Measurements from ENCODE around the gene CDC42EP5.

CDC42EP5 gene

GRCh38 chr19:54428323-54429175 lies 44.5 kb downstream of the CDC42EP5 start:
- DNase-seq (ENCODE audit: extremely low read depth in 1 of 2, low read depth in 1 of 2) = no peak

- DNase-seq (ENCODE audit: extremely low read depth in 1 of 2, low read depth in 1 of 2) = no peak
Measured at GRCh38 chr19:54427586-54427985, 45.5 kb downstream of the CDC42EP5 start.

- no peak for DNase-seq (ENCODE audit: extremely low read depth in 1 of 2, low read depth in 1 of 2)
Measured at GRCh38 chr19:54426291-54426931, 46.7 kb downstream of the CDC42EP5 start.

GRCh38 chr19:54425382-54425723 lies 47.7 kb downstream of the CDC42EP5 start:
- DNase-seq (ENCODE audit: extremely low read depth in 1 of 2, low read depth in 1 of 2) = no peak

GRCh38 chr19:54424660-54425381 lies 48.3 kb downstream of the CDC42EP5 start:
- no peak for DNase-seq (ENCODE audit: extremely low read depth in 1 of 2, low read depth in 1 of 2)

- no peak for DNase-seq (ENCODE audit: extremely low read depth in 1 of 2, low read depth in 1 of 2)
Measured at GRCh38 chr19:54424201-54424600, 48.9 kb downstream of the CDC42EP5 start.

- DNase-seq (ENCODE audit: extremely low read depth in 1 of 2, low read depth in 1 of 2) = no peak
Measured at GRCh38 chr19:54422136-54422535, 51.0 kb downstream of the CDC42EP5 start.

- no peak for DNase-seq (ENCODE audit: extremely low read depth in 1 of 2, low read depth in 1 of 2)
Measured at GRCh38 chr19:54421521-54421920, 51.6 kb downstream of the CDC42EP5 start.

GRCh38 chr19:54421169-54421516 lies 52.0 kb downstream of the CDC42EP5 start:
- DNase-seq (ENCODE audit: extremely low read depth in 1 of 2, low read depth in 1 of 2) = no peak

- no peak for DNase-seq (ENCODE audit: extremely low read depth in 1 of 2, low read depth in 1 of 2)
Measured at GRCh38 chr19:54420383-54421168, 52.5 kb downstream of the CDC42EP5 start.

GRCh38 chr19:54420068-54420382 lies 53.1 kb downstream of the CDC42EP5 start:
- no peak for DNase-seq (ENCODE audit: extremely low read depth in 1 of 2, low read depth in 1 of 2)

GRCh38 chr19:54418930-54419800 lies 53.9 kb downstream of the CDC42EP5 start:
- DNase-seq (ENCODE audit: extremely low read depth in 1 of 2, low read depth in 1 of 2) = no peak

GRCh38 chr19:54418030-54418929 lies 54.8 kb downstream of the CDC42EP5 start:
- no peak for DNase-seq (ENCODE audit: extremely low read depth in 1 of 2, low read depth in 1 of 2)

- no peak for DNase-seq (ENCODE audit: extremely low read depth in 1 of 2, low read depth in 1 of 2)
Measured at GRCh38 chr19:54416695-54417491, 56.2 kb downstream of the CDC42EP5 start.

- DNase-seq (ENCODE audit: extremely low read depth in 1 of 2, low read depth in 1 of 2) = no peak
Measured at GRCh38 chr19:54415901-54416673, 57.0 kb downstream of the CDC42EP5 start.

GRCh38 chr19:54415208-54415900 lies 57.7 kb downstream of the CDC42EP5 start, which contains the start of gene TTYH1:
Gene TTYH1 (plus strand): TSS chr19:54415464. CDS start chr19:54415553, 89 bp downstream.
- peak in 1 of 2 donors; percentile 31 for DNase-seq (ENCODE audit: extremely low read depth in 1 of 2, low read depth in 1 of 2)
